HG02938 (cell line): Measurements from ENCODE around the gene ZNF202.

Source experiments
- ATAC-seq: cut with Tn5 transposase; IDR thresholded peaks from one replicate; pipeline ENCODE4 v1.9.1; 2021; ENCODE audit warnings: mild to moderate bottlenecking, moderate library complexity; ENCODE audit not compliant: unreplicated experiment

The ZNF202 gene

DNA sequence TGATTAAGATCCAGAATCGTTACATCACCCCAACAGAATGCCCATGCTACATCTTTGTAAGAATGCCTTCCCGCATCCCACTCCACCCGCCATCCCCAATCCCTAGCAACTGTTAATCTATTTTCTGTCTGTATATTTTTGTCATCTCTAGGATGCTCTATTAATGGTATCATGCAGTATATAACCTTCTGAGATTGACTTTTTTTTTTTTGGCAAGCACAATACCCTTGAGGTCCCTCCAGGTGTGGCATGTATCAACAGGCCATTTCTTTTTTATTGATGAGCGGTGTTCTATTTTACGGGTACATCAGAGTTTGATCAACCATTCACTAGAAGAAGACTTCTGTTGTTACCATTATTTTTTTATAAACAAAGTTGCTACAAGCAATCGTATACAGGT is 56.9 kb downstream of the ZNF202 start:
- no peak for ATAC-seq

DNA sequence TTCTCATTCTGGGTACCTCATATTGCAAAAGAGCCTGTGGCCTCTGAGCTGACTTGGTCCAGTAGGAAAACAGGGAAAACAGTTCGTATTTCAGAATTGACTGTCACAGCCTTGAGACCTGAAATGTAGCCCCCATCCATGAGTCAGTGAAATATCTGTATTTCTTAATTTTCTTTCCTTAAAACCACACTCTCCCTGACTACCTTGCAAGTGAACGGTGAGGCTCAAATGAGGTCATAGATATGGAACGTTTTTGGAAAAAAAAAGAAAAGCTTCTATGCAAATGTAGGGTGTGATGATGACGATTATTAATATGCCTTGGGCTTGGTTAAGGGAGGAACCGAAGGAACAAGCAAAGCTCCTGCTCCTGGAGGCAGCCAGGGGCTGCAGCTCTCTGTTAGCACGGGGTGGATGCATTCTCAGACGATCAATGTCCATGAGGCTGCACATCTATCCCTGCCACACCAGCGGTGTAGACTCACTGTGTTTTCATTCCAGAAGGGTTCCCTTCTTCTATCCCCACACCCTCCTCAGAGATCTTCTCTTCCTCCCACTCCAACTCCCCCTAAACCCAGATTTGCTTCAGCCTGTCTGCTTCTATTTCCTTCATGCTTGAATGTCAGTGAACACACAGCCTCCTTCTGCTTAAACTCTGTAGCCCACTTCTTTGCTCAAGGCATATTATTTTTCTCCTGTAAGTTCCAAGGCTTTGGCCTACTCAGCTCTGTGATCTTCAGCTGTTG is 57.9 kb downstream of the ZNF202 start:
- no peak for ATAC-seq

DNA sequence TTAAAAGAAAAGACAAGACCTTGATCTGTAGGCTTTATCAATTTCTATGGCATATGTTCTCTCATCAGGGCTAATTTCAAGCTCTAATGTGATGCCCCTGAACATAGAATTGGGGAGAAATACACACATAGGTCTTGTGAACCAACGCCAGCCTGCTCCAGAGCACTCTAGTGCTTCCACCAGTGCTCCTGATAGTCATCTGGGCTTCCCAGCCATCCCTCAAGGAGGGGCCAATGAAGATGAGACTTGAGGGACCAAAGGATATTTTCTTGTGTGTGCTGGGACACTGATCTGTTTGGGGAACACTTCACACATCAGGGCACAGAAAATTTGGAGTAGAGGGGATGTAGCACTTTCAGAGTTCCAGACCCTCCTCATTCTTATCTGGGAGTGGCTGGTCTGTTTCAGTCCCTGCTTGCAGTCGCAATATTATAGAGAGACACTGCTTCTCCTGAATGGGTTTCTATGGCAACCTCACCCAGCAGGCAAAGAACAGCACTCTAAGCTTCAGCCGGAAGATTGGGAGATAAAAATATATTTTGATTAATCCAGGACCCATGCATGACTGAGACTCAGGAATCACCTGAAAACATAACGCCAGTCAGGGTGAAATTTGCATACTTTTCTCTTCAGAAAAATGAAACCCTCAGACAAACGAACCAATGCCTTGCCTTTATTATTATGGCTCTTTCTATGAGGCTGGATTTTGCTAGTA is 58.6 kb downstream of the ZNF202 start:
- ATAC-seq: no peak

DNA sequence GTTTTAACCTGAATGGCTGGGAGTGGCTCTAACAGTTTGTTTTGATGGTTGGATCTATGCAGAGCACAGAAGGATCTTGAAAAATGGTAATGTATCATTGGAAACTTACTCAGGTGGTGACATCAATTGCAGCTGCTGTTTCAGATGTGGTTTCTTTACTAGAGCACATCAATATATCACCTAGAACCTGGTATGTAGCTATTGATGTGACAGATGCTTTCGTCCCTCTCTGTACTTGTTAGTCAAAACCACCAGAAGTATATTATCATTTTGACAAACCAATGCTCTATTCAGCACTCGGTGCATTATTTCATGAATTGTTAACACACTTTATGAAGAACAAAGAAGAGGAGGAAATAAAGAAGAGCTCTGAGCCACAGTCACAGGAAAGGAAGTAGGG is 60.4 kb downstream of the ZNF202 start:
- no peak for ATAC-seq

DNA sequence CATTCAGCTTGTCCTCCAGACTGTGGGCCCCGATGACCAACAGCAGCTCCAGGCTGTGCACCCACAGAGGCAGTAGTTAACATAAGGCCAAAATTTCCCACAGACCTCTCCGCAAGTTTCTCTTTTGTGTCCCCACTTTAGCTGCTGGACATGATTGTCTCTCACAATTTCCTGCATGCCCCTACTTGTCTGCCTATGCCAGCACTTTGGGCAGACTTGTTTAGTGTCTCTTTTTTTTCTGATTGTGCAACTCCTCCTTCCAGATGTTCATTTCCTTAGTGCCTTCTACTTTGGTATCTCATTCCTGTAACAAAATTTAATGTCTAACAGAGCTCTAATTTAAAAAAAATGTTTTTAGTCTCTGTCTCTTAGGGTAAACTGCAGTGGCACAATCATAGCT is 63.2 kb downstream of the ZNF202 start:
- no peak for ATAC-seq

DNA sequence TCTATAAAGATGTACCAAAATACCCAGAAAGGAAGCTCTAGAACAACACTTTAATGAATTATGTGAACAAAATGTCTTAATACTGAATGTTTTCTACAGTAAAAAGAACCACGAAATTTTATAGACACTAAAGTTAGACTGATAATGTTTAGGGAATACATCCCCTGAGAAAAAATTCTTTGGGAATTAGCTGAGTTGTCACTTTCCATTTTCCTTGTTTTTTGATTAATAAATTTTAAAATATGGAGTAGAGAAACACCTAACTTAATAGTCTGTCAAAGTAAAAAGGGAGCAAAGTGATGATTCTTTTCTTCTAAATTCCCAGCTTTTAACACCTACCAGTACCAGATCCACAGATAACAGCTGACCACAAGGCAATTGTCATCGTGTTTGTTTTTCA is 64.0 kb downstream of the ZNF202 start:
- ATAC-seq: no peak

DNA sequence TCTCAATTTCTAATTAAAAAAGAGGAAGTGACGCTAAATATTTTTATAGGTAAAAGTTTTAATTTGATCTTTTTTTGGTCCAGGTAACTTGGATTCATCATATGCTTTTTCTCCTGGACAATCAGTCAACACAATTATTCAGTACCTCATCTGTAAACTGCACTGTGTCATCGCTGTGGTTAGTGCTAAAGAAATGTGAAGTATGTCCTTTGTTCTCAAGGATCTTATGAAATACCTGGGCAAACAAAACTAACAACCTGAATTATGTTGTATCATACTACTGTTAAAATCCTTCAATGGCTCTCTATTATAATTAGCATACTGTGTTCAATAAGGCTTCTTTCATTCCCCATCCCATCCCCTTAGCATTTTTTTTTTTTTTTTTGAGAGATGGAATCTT is 67.2 kb downstream of the ZNF202 start:
- no peak for ATAC-seq
